H1 (cell line): ENCODE data around the gene CXCL10. TPM values are rescaled to one million over a fixed set of nuclear protein-coding genes. Genes with fewer than 3 reads are reported as not detected.

Source experiments
- CTCF ChIA-PET: fragments of 300-600 bp; sonication (Branson Sonifier 250); formaldehyde crosslinking; loops from one replicate; lab custom pipeline; 2021; ENCODE audit not compliant: partially characterized antibody; lab: Charles Lee
- POLR2A ChIA-PET: fragments of 300-600 bp; sonication (Branson Sonifier 250); formaldehyde crosslinking; loops from one replicate; lab custom pipeline; 2021; ENCODE audit warnings: inconsistent platforms; ENCODE audit not compliant: partially characterized antibody; lab: Charles Lee
- DNase-seq, 2 experiments: peaks; one replicate each; pipeline versions ENCODE4 v3.0.0 to v3.0.0-alpha.2; 2010 to 2022; ENCODE audit warnings: low spot score in 2 of 2, low read depth in 1 of 2, mixed read lengths in 1 of 2
- FAIRE-seq: peaks from 2 replicates; lab custom pipeline; 2011; peaks lifted over from hg19 to GRCh38; lab: Jason Lieb, UNC
- H2AFZ ChIP-seq: 2 replicates; pipeline ENCODE4 v1.8.1; 2012; ENCODE audit warnings: low read length, inconsistent platforms
- H2AK5ac ChIP-seq: 2 replicates; pipeline ENCODE4 v1.6.1; 2013; ENCODE audit warnings: low read depth, low read length
- H2BK120ac ChIP-seq: replicated peaks from 2 replicates; pipeline ENCODE3; 2013; ENCODE audit warnings: low read depth, low read length, inconsistent platforms
- H2BK12ac ChIP-seq: 2 replicates; pipeline ENCODE4 v1.6.1; 2013; ENCODE audit warnings: low read depth, low read length
- H2BK15ac ChIP-seq: 2 replicates; pipeline ENCODE4 v1.6.1; 2013; ENCODE audit warnings: low read length
- H2BK20ac ChIP-seq: 2 replicates; pipeline ENCODE4 v1.6.1; 2013; ENCODE audit warnings: low read length
- H2BK5ac ChIP-seq: 2 replicates; pipeline ENCODE4 v1.6.1; 2013; ENCODE audit warnings: low read depth, low read length
- H3K14ac ChIP-seq: 2 replicates; pipeline ENCODE4 v1.6.1; 2013; ENCODE audit warnings: inconsistent platforms; ENCODE audit not compliant: insufficient read length
- H3K18ac ChIP-seq: 2 replicates; pipeline ENCODE4 v1.6.1; 2013; ENCODE audit warnings: low read length; ENCODE audit errors: extremely low read depth
- H3K23ac ChIP-seq: 2 replicates; pipeline ENCODE4 v1.6.1; 2013; ENCODE audit warnings: inconsistent platforms; ENCODE audit not compliant: insufficient read length
- H3K23me2 ChIP-seq: 2 replicates; pipeline ENCODE4 v1.6.1; 2013; ENCODE audit warnings: low read depth, low read length
- H3K27ac ChIP-seq: 2 replicates; pipeline ENCODE4 v1.6.1; 2011; ENCODE audit warnings: low read depth, low read length, inconsistent platforms
- H3K27me3 ChIP-seq, 4 experiments: replicated peaks in 1 of 4; 1 replicate in 1 of 4; 2 replicates in 3 of 4; pipeline versions ENCODE4 v1.6.1 to v1.8.1; 2011 to 2013; ENCODE audit warnings: low read length in 3 of 4, mild to moderate bottlenecking in 3 of 4, inconsistent platforms in 2 of 4, mixed read lengths in 2 of 4, moderate library complexity in 1 of 4; ENCODE audit not compliant: control insufficient read depth in 3 of 4, insufficient read depth in 3 of 4; ENCODE audit errors: extremely low read depth in 1 of 4
- H3K36me3 ChIP-seq, 4 experiments: 2 replicates each; pipeline versions ENCODE4 v1.6.1 to v1.8.1; 2011 to 2013; ENCODE audit warnings: mild to moderate bottlenecking in 4 of 4, low read length in 3 of 4, moderate library complexity in 2 of 4, control low read depth in 1 of 4, inconsistent platforms in 1 of 4; ENCODE audit not compliant: insufficient read depth in 4 of 4, control insufficient read depth in 2 of 4
- H3K4ac ChIP-seq: replicated peaks from 2 replicates; pipeline ENCODE3; 2013; ENCODE audit warnings: low read length, low read depth, mixed read lengths, inconsistent platforms; ENCODE audit not compliant: insufficient read length
- H3K4me1 ChIP-seq, 4 experiments: replicated peaks in 1 of 4; 1 replicate in 1 of 4; 2 replicates in 3 of 4; pipeline versions ENCODE4 v1.6.1 to v1.8.1; 2011 to 2013; ENCODE audit warnings: low read length in 3 of 4, inconsistent platforms in 2 of 4, mixed read lengths in 1 of 4; ENCODE audit not compliant: insufficient read depth in 4 of 4, control insufficient read depth in 3 of 4
- H3K4me2 ChIP-seq, 2 experiments: 2 replicates each; pipeline versions ENCODE4 v1.6.1 to v1.8.1; 2011 to 2013; ENCODE audit warnings: low read depth in 2 of 2, low read length in 2 of 2, control low read depth in 1 of 2, inconsistent platforms in 1 of 2, mild to moderate bottlenecking in 1 of 2; ENCODE audit not compliant: insufficient read depth in 1 of 2
- H3K4me3 ChIP-seq, 4 experiments: fragments of 200-600, 300-600 bp in 1 of 4; sonication (generic), shearing (Covaris generic), sonication (Bioruptor Twin) in 1 of 4; 2 replicates each; pipeline versions ENCODE4 v1.5.1 to v1.8.1; 2011 to 2016; ENCODE audit warnings: low read length in 4 of 4, low read depth in 3 of 4, control low read depth in 2 of 4, inconsistent platforms in 2 of 4, mild to moderate bottlenecking in 2 of 4, mixed read lengths in 1 of 4, moderate library complexity in 1 of 4; ENCODE audit not compliant: insufficient read depth in 2 of 4; ENCODE audit errors: extremely low read depth in 1 of 4
- H3K56ac ChIP-seq: replicated peaks from 2 replicates; pipeline ENCODE3; 2013; ENCODE audit warnings: low read depth, mild to moderate bottlenecking, mixed read lengths, low read length, inconsistent platforms; ENCODE audit not compliant: insufficient read length
- H3K79me1 ChIP-seq: 2 replicates; pipeline ENCODE4 v1.6.1; 2013; ENCODE audit warnings: low read depth, low read length, control low read depth
- H3K79me2 ChIP-seq, 2 experiments: 2 replicates each; pipeline versions ENCODE4 v1.6.1 to v1.8.1; 2012 to 2013; ENCODE audit warnings: low read length in 2 of 2, mild to moderate bottlenecking in 2 of 2, inconsistent platforms in 1 of 2; ENCODE audit not compliant: insufficient read depth in 2 of 2, control insufficient read depth in 1 of 2
- H3K9ac ChIP-seq, 4 experiments: replicated peaks in 1 of 4; 1 replicate in 1 of 4; 2 replicates in 3 of 4; pipeline versions ENCODE4 v1.6.1 to v1.8.1; 2011 to 2013; ENCODE audit warnings: low read depth in 3 of 4, low read length in 3 of 4, control low read depth in 2 of 4, mild to moderate bottlenecking in 2 of 4, moderate library complexity in 2 of 4, inconsistent platforms in 1 of 4; ENCODE audit errors: extremely low read depth in 1 of 4
- H3K9me3 ChIP-seq, 2 experiments: 2 replicates each; pipeline versions ENCODE4 v1.6.1 to v1.8.1; 2012 to 2013; ENCODE audit warnings: mild to moderate bottlenecking in 2 of 2, moderate library complexity in 2 of 2, control low read depth in 1 of 2, inconsistent platforms in 1 of 2, low read depth in 1 of 2, low read length in 1 of 2, mixed read lengths in 1 of 2; ENCODE audit not compliant: insufficient read depth in 2 of 2
- H4K20me1 ChIP-seq, 2 experiments: replicated peaks in 1 of 2; 2 replicates each; pipeline versions ENCODE3 to v1.8.1; 2011 to 2013; ENCODE audit warnings: inconsistent platforms in 2 of 2, low read length in 2 of 2, mild to moderate bottlenecking in 1 of 2; ENCODE audit not compliant: insufficient read depth in 2 of 2, control insufficient read depth in 1 of 2
- H4K5ac ChIP-seq: 2 replicates; pipeline ENCODE4 v1.6.1; 2013; ENCODE audit warnings: low read length, low read depth, mixed read lengths, inconsistent platforms; ENCODE audit not compliant: insufficient read length
- H4K8ac ChIP-seq: 2 replicates; pipeline ENCODE4 v1.8.0; 2013; ENCODE audit warnings: mild to moderate bottlenecking, moderate library complexity, low read length, inconsistent platforms; ENCODE audit not compliant: insufficient read depth; ENCODE audit errors: extremely low read depth
- H4K91ac ChIP-seq: replicated peaks from 2 replicates; pipeline ENCODE3; 2013; ENCODE audit warnings: low read length, mixed read lengths, inconsistent platforms; ENCODE audit not compliant: insufficient read length
- ATF3 ChIP-seq: IDR thresholded peaks from 2 replicates; pipeline ENCODE4 v1.6.1; 2011; ENCODE audit warnings: low read depth, mild to moderate bottlenecking, low read length; ENCODE audit not compliant: insufficient read depth
- CTCF ChIP-seq, 3 experiments: IDR thresholded peaks; 1 replicate in 2 of 3; 2 replicates in 1 of 3; pipeline versions ENCODE4 v1.5.1 to v1.6.1; 2011; ENCODE audit warnings: low read length in 3 of 3, mild to moderate bottlenecking in 3 of 3, inconsistent platforms in 2 of 3, low read depth in 1 of 3, moderate library complexity in 1 of 3; ENCODE audit not compliant: insufficient read depth in 1 of 3; ENCODE audit errors: control extremely low read depth in 1 of 3
- EZH2 ChIP-seq: fragments of 200-600 bp; sonication (generic); IDR thresholded peaks from 2 replicates; pipeline ENCODE4 v1.7.1; 2012; ENCODE audit warnings: low read depth, mild to moderate bottlenecking, moderate library complexity, low read length, inconsistent platforms; ENCODE audit not compliant: severe bottlenecking
- FOSL1 ChIP-seq: IDR thresholded peaks from 2 replicates; pipeline ENCODE4 v1.6.1; 2011; ENCODE audit warnings: mild to moderate bottlenecking, low read depth, low read length, moderate library complexity; ENCODE audit not compliant: insufficient read depth
- KDM1A ChIP-seq: fragments of 200-600, 300-600 bp; sonication (generic); IDR thresholded peaks from 2 replicates; pipeline ENCODE4 v1.7.1; 2016; ENCODE audit warnings: mild to moderate bottlenecking, low read length, borderline replicate concordance
- KDM4A ChIP-seq: IDR thresholded peaks from one replicate; pipeline ENCODE4 v1.7.1; 2012; ENCODE audit warnings: low read depth, mild to moderate bottlenecking, moderate library complexity, low read length, inconsistent platforms; ENCODE audit not compliant: severe bottlenecking
- KDM5A ChIP-seq: fragments of 200-600 bp; IDR thresholded peaks from 2 replicates; pipeline ENCODE4 v1.7.1; 2012; ENCODE audit warnings: mild to moderate bottlenecking, low read length, inconsistent platforms, mixed read lengths
- MAX ChIP-seq: IDR thresholded peaks from 2 replicates; pipeline ENCODE4 v1.6.1; 2012; ENCODE audit warnings: inconsistent platforms
- RNF2 ChIP-seq: fragments of 200-900, 300-1000 bp; sonication (generic); IDR thresholded peaks from 2 replicates; pipeline ENCODE4 v1.7.1; 2016; ENCODE audit warnings: borderline replicate concordance, low read depth, mild to moderate bottlenecking, antibody characterized with exemption, low read length; ENCODE audit not compliant: poor library complexity, severe bottlenecking; ENCODE audit errors: missing control alignments
- SP4 ChIP-seq: IDR thresholded peaks from 2 replicates; pipeline ENCODE4 v1.6.1; 2012; ENCODE audit warnings: low read length, inconsistent platforms
- polyA plus RNA-seq, 7 experiments: library from polyadenylated mRNA; depleted of rRNA in 3 of 7; stranded (reverse) in 5 of 7; unstranded in 2 of 7; fragments of >200 nt in 5 of 7; fragments of 200-250 nt in 2 of 7; gene quantifications; 1 replicate in 5 of 7; 2 replicates in 1 of 7; 4 replicates in 1 of 7; pipeline versions ENCODE4 v1.2.1 to v1.2.3, GENCODE V29; 2011 to 2013; ENCODE audit warnings: missing spikeins in 2 of 7, mixed read lengths in 2 of 7
- total RNA-seq: library from RNA; stranded (reverse); fragmentation: NEBNext Ultra II Directional; extraction: Animal tissue kit (Norgen Biotek cat#: 25700); gene quantifications from 2 replicates; pipeline ENCODE4 v1.2.1, GENCODE V29; 2021

Gene CXCL10
- total and polyA plus RNA-seq, 2 of the 8 experiments (the other 6 are each of a cell fraction or from before 2014, with no cell fraction given): not detected

- DNase-seq (no peak), FAIRE-seq (no peak)
- no peak overlapping the region for H3K23ac ChIP-seq
- peaks cover 0 to 8% (median 3%) of the 10 kb centered on the region in 4 experiments; a peak in 2 of 7 replicates for H3K4me1 ChIP-seq
- no peak overlapping the region for H3K14ac ChIP-seq
- H4K5ac ChIP-seq: no peak overlapping the region
- H4K8ac ChIP-seq: no peak overlapping the region
- H3K27me3 ChIP-seq: peaks cover 0 to 2% (median 0%) of the 10 kb centered on the region in 4 experiments; a peak in 1 of 7 replicates
- no peak for TF ChIP-seq RNF2
- TF ChIP-seq KDM1A: no peak
- TF ChIP-seq ATF3: no peak
- no peak for TF ChIP-seq SP4
- TF ChIP-seq MAX: no peak
- no peak for TF ChIP-seq EZH2
- TF ChIP-seq FOSL1: no peak
- TF ChIP-seq KDM4A: no peak
- TF ChIP-seq KDM5A: no peak
- TF ChIP-seq CTCF (IDR thresholded peaks at IDR 0.05; ENCODE audit: control extremely low read depth in 1 of 3, insufficient read depth in 1 of 3, low read depth in 1 of 3, low read length in 3 of 3): no peak
- no peak overlapping the region for H2BK20ac ChIP-seq
- no peak overlapping the region for H3K9ac ChIP-seq
- H2BK120ac ChIP-seq: no peak overlapping the region
- H3K79me2 ChIP-seq: no peaks in the 10 kb centered on the region
- H3K56ac ChIP-seq: no peak overlapping the region
- no peak overlapping the region for H4K91ac ChIP-seq
- no peak overlapping the region for H2AFZ ChIP-seq
- H2BK5ac ChIP-seq: no peak overlapping the region
- no peak overlapping the region for H2BK15ac ChIP-seq
- no peak overlapping the region for H3K4me3 ChIP-seq
- H3K4ac ChIP-seq: no peak overlapping the region
- no peak overlapping the region for H3K27ac ChIP-seq
- no peak overlapping the region for H2AK5ac ChIP-seq
- CTCF ChIA-PET: interaction anchor here (2.3 kb wide), 1 partner anchor 165 kb away, joined by 9 read pairs; no protein-coding TSS in a partner anchor
- H3K18ac ChIP-seq: no peak overlapping the region
- no peak overlapping the region for H3K4me2 ChIP-seq
- H2BK12ac ChIP-seq: no peak overlapping the region
- no peaks in the 10 kb centered on the region for H3K36me3 ChIP-seq
- POLR2A ChIA-PET: no interaction called here
- no peaks in the 10 kb centered on the region for H4K20me1 ChIP-seq
- H3K9me3 ChIP-seq: no peaks in the 10 kb centered on the region
- no peaks in the 10 kb centered on the region for H3K23me2 ChIP-seq
- no peaks in the 10 kb centered on the region for H3K79me1 ChIP-seq
Observed at GRCh38 chr4:76060506-76060905, 37.2 kb upstream of the CXCL10 start.
